KMS-11 (cell line): ENCODE measurements around the gene TFG.

Experiments
- H2AFZ ChIP-seq: fragments of 200-600 bp; sonication (generic); 2 replicates; pipeline ENCODE4 v1.6.1; 2016; ENCODE audit warnings: antibody characterized with exemption, mixed run types, low read depth
- H3K27ac ChIP-seq: fragments of 200-600 bp; sonication (generic); 2 replicates; pipeline ENCODE4 v1.6.1; 2016; ENCODE audit warnings: mild to moderate bottlenecking, mixed run types
- H3K27me3 ChIP-seq: fragments of 200-600 bp; sonication (generic); 2 replicates; pipeline ENCODE4 v1.6.1; 2017; ENCODE audit warnings: mild to moderate bottlenecking, low read depth, mixed run types, moderate library complexity; ENCODE audit not compliant: insufficient read depth
- H3K36me3 ChIP-seq: fragments of 200-600 bp; sonication (generic); 2 replicates; pipeline ENCODE4 v1.6.1; 2017; ENCODE audit warnings: mild to moderate bottlenecking, mixed run types; ENCODE audit not compliant: insufficient read depth
- H3K4me1 ChIP-seq: fragments of 200-600 bp; sonication (generic); 2 replicates; pipeline ENCODE4 v1.6.1; 2016; ENCODE audit warnings: mild to moderate bottlenecking, low read depth, mixed run types; ENCODE audit not compliant: poor library complexity, severe bottlenecking
- H3K4me2 ChIP-seq: fragments of 200-600 bp; sonication (generic); 2 replicates; pipeline ENCODE4 v1.7.0; 2016; ENCODE audit warnings: mild to moderate bottlenecking, mixed run types
- H3K4me3 ChIP-seq: fragments of 200-600 bp; sonication (generic); IDR thresholded peaks from 2 replicates; pipeline ENCODE4 v1.6.1; 2017; ENCODE audit warnings: low read depth, low read length, mixed read lengths; ENCODE audit not compliant: insufficient read depth
- H3K79me2 ChIP-seq: fragments of 200-600 bp; sonication (generic); 2 replicates; pipeline ENCODE4 v1.6.1; 2016; ENCODE audit warnings: low read depth, mixed run types; ENCODE audit not compliant: insufficient read depth
- H3K9ac ChIP-seq: fragments of 200-600 bp; sonication (generic); 2 replicates; pipeline ENCODE4 v1.6.1; 2016; ENCODE audit warnings: mild to moderate bottlenecking, mixed run types
- H4K20me1 ChIP-seq: fragments of 200-600 bp; sonication (generic); 2 replicates; pipeline ENCODE4 v1.6.1; 2016; ENCODE audit warnings: mild to moderate bottlenecking, mixed run types; ENCODE audit not compliant: insufficient read depth
- TF ChIP-seq, protein P1 (sequence below): fragments of 200-600 bp; sonication (generic); conservative IDR thresholded peaks from 2 replicates; pipeline ENCODE4 v1.6.1; 2017; ENCODE audit warnings: low read depth, mild to moderate bottlenecking, antibody characterized with exemption, low read length, moderate library complexity, mixed read lengths

The TFG gene

GRCh38 chr3:100779480-100779879, 70.2 kb downstream of the TFG start:
- Histone ChIP-seq H3K27ac (no peak overlapping the region), H3K36me3 (no peaks in the 10 kb centered on the region), H3K4me2 (no peak overlapping the region), H3K4me1 (no peaks in the 10 kb centered on the region), H3K79me2 (no peaks in the 10 kb centered on the region), H3K27me3 (no peaks in the 10 kb centered on the region), H3K4me3 (no peak overlapping the region), H4K20me1 (no peaks in the 10 kb centered on the region), H2AFZ (no peak overlapping the region), H3K9ac (no peak overlapping the region)
- TF ChIP-seq, protein P1, sequence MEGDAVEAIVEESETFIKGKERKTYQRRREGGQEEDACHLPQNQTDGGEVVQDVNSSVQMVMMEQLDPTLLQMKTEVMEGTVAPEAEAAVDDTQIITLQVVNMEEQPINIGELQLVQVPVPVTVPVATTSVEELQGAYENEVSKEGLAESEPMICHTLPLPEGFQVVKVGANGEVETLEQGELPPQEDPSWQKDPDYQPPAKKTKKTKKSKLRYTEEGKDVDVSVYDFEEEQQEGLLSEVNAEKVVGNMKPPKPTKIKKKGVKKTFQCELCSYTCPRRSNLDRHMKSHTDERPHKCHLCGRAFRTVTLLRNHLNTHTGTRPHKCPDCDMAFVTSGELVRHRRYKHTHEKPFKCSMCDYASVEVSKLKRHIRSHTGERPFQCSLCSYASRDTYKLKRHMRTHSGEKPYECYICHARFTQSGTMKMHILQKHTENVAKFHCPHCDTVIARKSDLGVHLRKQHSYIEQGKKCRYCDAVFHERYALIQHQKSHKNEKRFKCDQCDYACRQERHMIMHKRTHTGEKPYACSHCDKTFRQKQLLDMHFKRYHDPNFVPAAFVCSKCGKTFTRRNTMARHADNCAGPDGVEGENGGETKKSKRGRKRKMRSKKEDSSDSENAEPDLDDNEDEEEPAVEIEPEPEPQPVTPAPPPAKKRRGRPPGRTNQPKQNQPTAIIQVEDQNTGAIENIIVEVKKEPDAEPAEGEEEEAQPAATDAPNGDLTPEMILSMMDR: no peak

- Histone ChIP-seq H2AFZ (no peak overlapping the region), H3K36me3 (no peaks in the 10 kb centered on the region), H3K4me2 (no peak overlapping the region), H4K20me1 (no peaks in the 10 kb centered on the region), H3K79me2 (no peaks in the 10 kb centered on the region), H3K9ac (no peak overlapping the region), H3K27ac (no peak overlapping the region), H3K4me3 (no peak overlapping the region), H3K4me1 (no peaks in the 10 kb centered on the region), H3K27me3 (no peaks in the 10 kb centered on the region)
- TF ChIP-seq, protein P1: no peak
Measured at GRCh38 chr3:100780071-100780622, 70.9 kb downstream of the TFG start.

DNA sequence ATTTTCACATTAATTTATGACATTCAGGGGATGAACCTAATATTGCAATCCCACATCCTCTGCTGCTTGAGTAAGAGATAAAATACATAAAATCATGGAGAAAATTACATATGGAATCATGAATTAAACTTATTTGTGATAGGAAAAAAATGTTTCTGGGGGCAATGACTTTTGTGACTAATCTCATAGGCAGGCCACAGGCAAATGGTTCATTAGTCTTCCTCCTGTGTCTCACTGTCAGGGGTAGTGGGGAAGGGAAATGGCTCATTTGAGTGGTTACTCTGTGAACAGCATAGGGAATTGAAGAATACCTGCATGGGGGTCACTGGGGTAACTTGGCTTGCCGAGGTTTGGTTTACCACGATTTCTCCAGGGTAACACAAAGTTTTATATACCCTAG, 72.0 kb downstream of the TFG start:
- TF ChIP-seq, protein P1: no peak
- no peaks in the 10 kb centered on the region for H3K27me3 ChIP-seq
- H2AFZ ChIP-seq: no peak overlapping the region

DNA sequence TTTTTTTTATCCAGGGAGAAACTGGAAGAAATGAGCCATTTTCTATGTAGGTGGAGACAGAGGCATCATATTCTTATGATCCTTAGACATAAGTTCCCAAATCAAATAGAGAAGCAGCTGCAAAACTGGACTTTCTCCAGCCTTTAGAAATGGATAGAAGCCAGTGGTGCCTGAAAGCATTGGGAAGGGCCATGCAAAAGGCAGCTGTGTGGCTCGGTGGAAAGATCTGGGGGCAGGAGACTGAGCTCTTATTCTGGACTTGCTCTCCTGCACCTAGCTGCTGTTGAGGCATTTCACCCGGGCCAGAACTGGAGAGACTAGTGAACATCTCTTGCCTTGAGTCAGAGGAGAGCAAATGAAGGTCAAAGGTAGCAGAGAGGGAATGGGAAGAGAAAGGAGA, 73.1 kb downstream of the TFG start:
- Histone ChIP-seq H3K27ac (no peak overlapping the region), H3K79me2 (no peaks in the 10 kb centered on the region), H3K4me3 (no peak overlapping the region), H3K4me2 (no peak overlapping the region), H3K9ac (no peak overlapping the region), H2AFZ (no peak overlapping the region), H3K27me3 (no peaks in the 10 kb centered on the region), H3K36me3 (no peaks in the 10 kb centered on the region), H4K20me1 (no peaks in the 10 kb centered on the region), H3K4me1 (peaks cover 4% of the 10 kb centered on the region)
- TF ChIP-seq, protein P1: no peak

More for the DNA sequence above, 72.0 kb downstream of the TFG start:
- Histone ChIP-seq H3K36me3 (no peaks in the 10 kb centered on the region), H3K4me3 (no peak overlapping the region), H3K79me2 (no peaks in the 10 kb centered on the region), H3K9ac (no peak overlapping the region), H3K27ac (no peak overlapping the region), H3K4me1 (no peaks in the 10 kb centered on the region), H4K20me1 (no peaks in the 10 kb centered on the region), H3K4me2 (no peak overlapping the region)
